Activated T-cell treated with anti-CD3 and anti-CD28 coated beads, Interleukin-2, amount 50 U/mL, for 4 hours (primary cell): Measurements from ENCODE around the gene LZIC. TPM values are rescaled to one million over a fixed set of nuclear protein-coding genes. Genes with fewer than 3 reads are reported as not detected.
A peak's percentile ranks its signal among the peaks of the same experiment; 100 is the strongest.

Source experiments
- ATAC-seq, 2 donors: fragments of 200-7000 bp; cut with Tn5 transposase; one replicate each; pipeline ENCODE4 v1.10.0; 2021
- DNase-seq: peaks from one replicate; pipeline ENCODE4 v3.0.0-alpha.2; 2020
- H3K27me3 Mint-ChIP-seq: one replicate; pipeline ENCODE4 v1.8.0; 2021; ENCODE audit warnings: low read depth, mixed read lengths
- H3K36me3 Mint-ChIP-seq: one replicate; pipeline ENCODE4 v1.8.0; 2022; ENCODE audit warnings: mixed read lengths; ENCODE audit not compliant: insufficient read depth
- H3K4me1 Mint-ChIP-seq: one replicate; pipeline ENCODE4 v1.8.0; 2021; ENCODE audit warnings: low read depth, mixed read lengths
- H3K4me3 Mint-ChIP-seq: one replicate; pipeline ENCODE4 v1.8.0; 2021; ENCODE audit warnings: mild to moderate bottlenecking, moderate library complexity, mixed read lengths
- H3K9me3 Mint-ChIP-seq: one replicate; pipeline ENCODE4 v1.8.0; 2021; ENCODE audit warnings: mixed read lengths
- total RNA-seq, 3 donors: library from RNA; stranded (reverse); gene quantifications; one replicate each; pipeline ENCODE4 v1.2.1, GENCODE V29; 2021

Gene LZIC
- total RNA-seq: 10 to 100 TPM; 31.4 to 35.5 (median 35.5) TPM

DNA sequence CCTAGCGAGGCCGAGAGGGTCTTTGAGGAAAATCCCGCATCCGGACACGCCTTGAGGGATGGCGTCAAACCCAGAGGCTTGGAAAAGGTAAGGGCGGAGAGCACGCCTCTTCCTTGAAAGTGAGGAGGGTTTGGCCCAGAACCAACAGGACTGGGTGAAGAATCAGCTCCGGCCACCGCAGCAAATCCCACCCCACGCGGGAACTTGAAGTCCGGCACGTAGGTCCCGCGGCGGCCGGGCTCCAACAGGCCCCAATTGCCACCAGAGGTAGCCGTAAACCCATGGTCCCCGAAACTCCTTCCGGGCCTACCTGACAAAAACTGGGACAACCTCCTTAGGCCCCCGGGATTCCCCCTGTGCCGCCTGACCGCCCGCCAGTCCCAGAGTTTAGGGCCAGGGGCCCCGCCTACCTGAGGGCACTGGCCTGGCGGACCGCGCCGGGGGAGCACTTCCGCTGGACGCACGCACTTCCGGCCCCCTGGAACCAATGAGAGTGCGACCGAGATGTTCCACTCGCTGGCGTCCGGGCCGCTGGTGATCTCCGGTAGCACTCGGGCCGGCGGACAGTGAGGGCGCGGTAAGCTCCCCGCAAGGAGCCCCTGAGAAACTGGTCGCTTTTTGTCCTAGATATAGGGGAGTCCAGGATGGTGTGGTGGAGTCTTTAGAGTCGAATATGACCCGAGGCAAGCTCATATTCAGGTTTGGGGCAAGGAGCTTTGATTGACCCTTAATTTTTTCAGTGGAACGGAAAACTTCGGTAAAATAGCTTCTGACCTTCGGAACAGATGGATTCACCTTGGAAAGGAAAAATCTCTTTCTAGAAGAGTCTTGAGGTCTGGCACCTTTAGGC, at the start of gene LZIC, which contains the start of gene NMNAT1:
LZIC (minus strand) TSS at position 453 of the 850 bp plus-strand sequence. CDS start 6,772 bp downstream, outside the sequence.
NMNAT1 (plus strand) TSS at position 537 of the 850 bp plus-strand sequence. CDS start 28,599 bp downstream, outside the sequence.
- no peaks in the 10 kb centered on the region for H3K9me3 Mint-ChIP-seq
- peaks cover 20% of the 10 kb centered on the region for H3K4me1 Mint-ChIP-seq
- no peaks in the 10 kb centered on the region for H3K27me3 Mint-ChIP-seq
- DNase-seq: peak; percentile 83
- peak within 1 kb of the TSS; percentile 99 for H3K4me3 Mint-ChIP-seq
- H3K36me3 Mint-ChIP-seq: peaks cover 15% of the 10 kb centered on the region
- peak; percentile 98 for ATAC-seq

DNA sequence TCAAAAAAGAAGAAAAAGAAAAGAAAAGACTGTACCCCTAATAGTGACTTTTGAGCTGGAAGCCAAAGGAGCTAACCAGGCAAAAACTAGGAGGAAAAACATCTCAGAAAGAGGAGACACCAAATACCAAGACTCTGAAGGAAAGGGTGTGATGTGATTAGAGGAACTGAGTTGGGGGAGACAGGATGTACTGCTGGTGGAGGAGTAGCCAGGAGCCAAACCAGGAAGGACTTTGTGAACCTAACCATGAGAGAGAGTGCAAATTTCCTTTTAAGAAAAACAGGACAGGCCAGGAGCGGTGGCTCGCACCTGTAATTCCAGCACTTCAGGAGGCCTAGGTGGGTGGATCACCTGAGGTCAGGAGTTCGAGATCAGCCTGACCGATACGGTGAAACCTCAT, 49.7 kb upstream of the LZIC start:
- Mint-ChIP-seq H3K4me3 (no peak overlapping the region), H3K9me3 (no peaks in the 10 kb centered on the region), H3K4me1 (peaks cover 5% of the 10 kb centered on the region), H3K27me3 (peaks cover 19% of the 10 kb centered on the region), H3K36me3 (no peaks in the 10 kb centered on the region)
- DNase-seq (no peak), ATAC-seq (no peak)

DNA sequence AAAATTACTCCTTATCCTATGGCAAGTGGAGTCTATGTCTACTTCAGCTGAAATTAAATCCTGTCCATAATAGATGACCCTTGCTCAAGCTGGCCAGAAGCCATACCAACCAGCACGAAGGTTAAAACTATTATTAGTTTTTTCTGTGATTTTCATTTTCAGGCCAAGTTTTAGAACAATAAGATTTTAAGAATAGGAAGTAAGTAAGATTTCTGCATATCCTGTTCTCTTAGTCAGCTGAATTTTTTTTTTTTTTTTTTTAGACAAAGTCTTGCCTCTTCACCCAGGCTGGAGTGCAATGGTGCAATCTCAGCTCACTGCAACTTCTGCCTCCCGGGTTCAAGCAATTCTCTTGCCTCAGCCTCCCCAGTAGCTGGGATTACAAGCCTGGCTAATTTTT, 47.8 kb upstream of the LZIC start:
- peaks cover 13% of the 10 kb centered on the region for H3K27me3 Mint-ChIP-seq
- H3K9me3 Mint-ChIP-seq: no peaks in the 10 kb centered on the region
- no peaks in the 10 kb centered on the region for H3K4me1 Mint-ChIP-seq
- DNase-seq: no peak
- no peak for ATAC-seq
- H3K4me3 Mint-ChIP-seq: no peak overlapping the region
- peaks cover 1% of the 10 kb centered on the region for H3K36me3 Mint-ChIP-seq

DNA sequence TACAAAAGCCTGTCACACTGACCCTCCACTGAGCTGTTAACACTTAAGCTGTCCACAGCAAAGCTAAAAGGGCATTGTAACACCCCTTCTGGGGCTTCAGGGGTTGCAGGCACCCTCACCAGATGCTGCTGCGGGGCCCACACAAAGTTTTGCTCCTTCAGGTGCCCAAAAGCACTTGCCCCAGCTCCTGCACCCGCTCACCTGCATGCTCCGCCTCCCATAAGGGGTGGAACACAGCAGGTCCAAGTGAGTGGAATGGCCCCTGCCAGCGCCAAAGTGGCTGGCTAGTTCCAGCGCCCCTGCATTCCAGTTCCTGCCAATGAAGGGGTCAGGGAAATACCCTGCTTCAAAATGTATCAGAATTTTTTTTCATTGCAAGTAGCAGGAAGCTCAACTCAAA, 46.6 kb upstream of the LZIC start:
- Mint-ChIP-seq H3K36me3 (peaks cover 1% of the 10 kb centered on the region), H3K4me3 (no peak overlapping the region), H3K27me3 (peaks cover 8% of the 10 kb centered on the region), H3K4me1 (no peaks in the 10 kb centered on the region), H3K9me3 (no peaks in the 10 kb centered on the region)
- ATAC-seq (no peak), DNase-seq (no peak)

DNA sequence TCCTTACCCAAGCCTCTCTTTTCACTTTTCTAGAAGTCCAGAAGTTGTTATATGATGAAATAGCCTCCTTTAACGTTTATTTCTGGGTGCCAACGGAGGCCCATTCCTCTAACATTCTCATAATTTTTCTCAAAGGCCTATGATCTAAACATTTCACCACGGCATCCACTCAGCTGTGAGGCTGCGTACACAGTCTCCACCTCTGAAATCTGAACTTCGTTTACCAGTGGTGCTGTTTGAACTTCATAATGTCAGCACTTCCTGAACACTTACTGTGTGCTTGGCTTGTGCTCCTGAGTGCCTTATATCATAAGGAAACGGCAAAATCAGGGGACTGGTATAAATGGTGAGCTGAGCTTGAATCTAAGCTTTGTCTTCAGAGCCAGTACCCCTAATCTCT, 41.8 kb upstream of the LZIC start:
- Mint-ChIP-seq H3K9me3 (no peaks in the 10 kb centered on the region), H3K4me3 (no peak overlapping the region), H3K27me3 (no peaks in the 10 kb centered on the region), H3K36me3 (peaks cover 5% of the 10 kb centered on the region), H3K4me1 (no peaks in the 10 kb centered on the region)
- DNase-seq (no peak), ATAC-seq (no peak)

DNA sequence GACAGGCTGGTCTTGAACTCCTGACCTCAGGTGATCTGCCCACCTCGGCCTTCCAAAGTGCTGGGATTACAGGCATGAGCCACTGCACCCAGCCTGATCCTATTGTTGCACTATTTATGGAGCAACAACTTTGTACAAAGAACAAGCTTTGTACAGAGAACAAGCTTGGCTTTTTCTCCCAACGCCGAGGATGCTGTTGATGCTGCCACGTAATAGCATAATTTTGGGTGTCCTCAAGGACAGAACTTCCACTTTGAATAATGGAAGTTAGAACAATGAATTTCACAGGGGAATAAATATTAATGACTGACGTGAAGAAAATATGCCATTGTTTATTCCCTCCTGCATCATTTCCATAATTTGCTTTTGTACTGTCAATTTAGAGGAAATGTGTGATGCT, 41.1 kb upstream of the LZIC start:
- no peaks in the 10 kb centered on the region for H3K9me3 Mint-ChIP-seq
- no peak for DNase-seq
- H3K36me3 Mint-ChIP-seq: peaks cover 5% of the 10 kb centered on the region
- no peak overlapping the region for H3K4me3 Mint-ChIP-seq
- no peak for ATAC-seq
- no peaks in the 10 kb centered on the region for H3K27me3 Mint-ChIP-seq
- no peaks in the 10 kb centered on the region for H3K4me1 Mint-ChIP-seq

DNA sequence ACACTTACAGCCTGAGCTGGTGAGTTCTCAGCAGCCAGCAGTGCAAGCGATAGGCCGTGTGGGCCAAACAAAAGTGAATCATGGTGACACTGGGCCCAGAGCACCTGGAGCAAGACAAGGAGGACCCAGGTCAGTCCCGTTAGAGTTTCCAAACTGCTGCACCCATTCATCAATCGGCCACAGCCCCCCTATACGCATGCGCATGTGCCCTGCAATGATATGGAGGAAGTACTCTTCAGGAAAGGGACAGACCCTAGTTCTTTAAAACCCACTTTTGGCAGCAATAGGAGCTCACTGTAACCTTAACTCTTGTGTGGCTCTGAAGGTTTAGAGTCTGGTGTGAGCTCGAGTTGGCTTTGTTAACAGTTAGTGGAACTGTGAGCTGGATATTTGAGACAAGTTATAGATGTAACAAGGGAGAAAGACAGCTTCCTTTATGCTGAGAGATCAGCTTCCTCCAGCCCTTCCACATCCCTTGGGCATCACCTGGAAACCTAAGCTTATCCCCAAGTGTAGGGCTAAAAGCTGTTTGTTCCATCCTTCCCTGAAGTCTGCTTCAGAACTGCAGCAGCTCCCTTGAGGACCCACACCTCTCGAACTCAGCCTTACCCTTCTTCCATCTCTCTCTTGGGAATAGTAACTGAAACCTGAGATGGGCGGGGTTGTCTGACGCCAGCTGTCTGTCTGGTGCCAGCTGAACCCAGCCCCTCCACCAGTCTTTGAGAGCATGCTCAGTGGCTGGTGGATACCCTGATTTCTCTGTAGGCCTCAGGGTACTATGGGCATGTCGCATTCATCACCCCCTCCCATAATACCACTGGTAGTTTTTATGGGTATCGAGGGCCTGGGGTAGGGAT, 17.7 kb upstream of the LZIC start:
- ATAC-seq (no peak), DNase-seq (no peak)
- Mint-ChIP-seq H3K4me1 (no peaks in the 10 kb centered on the region), H3K36me3 (no peaks in the 10 kb centered on the region), H3K4me3 (no peak overlapping the region), H3K9me3 (no peaks in the 10 kb centered on the region), H3K27me3 (no peaks in the 10 kb centered on the region)

DNA sequence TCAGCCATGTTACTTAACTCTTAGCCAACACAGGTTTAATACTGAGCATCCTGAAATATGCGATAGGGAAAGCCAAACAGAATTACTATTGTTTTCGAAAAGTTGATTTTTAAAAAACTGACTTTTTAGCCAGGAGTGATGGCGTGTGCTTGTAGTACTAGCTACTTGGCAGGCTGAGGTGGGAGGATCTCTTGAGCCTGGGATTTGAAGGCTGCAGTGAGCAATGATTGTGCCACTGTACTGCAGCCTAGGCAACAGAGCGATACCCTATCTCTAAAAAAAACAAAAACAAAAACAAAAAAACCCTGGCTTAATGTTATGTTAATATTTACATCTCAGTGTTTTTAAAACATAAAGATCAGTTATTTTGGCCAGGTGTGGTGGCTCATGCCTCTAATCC, 16.8 kb upstream of the LZIC start:
- H3K4me1 Mint-ChIP-seq: no peaks in the 10 kb centered on the region
- H3K9me3 Mint-ChIP-seq: no peaks in the 10 kb centered on the region
- DNase-seq (no peak), ATAC-seq (no peak)
- H3K27me3 Mint-ChIP-seq: no peaks in the 10 kb centered on the region
- H3K36me3 Mint-ChIP-seq: no peaks in the 10 kb centered on the region
- no peak overlapping the region for H3K4me3 Mint-ChIP-seq

DNA sequence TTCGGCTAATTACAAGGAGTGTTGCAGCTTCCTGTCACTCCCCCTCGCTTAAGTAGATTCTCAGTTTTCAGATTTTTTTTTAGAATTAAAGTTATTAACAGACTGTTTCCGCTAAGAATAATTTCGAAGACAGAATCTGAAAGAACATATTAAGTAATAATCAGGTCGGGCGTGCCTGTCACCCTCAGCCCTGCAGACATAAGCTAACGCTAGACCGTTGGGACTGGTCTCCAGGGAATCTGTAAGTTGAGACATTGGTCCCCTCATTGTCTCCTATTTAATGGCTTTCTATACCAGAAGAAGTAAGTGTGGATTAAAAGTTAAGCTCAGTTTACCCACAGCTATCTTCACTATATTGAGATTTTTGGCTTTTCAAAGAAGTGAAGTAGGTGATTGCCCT, 14.5 kb upstream of the LZIC start:
- ATAC-seq (no peak), DNase-seq (no peak)
- Mint-ChIP-seq H3K4me1 (no peaks in the 10 kb centered on the region), H3K4me3 (no peak overlapping the region), H3K9me3 (no peaks in the 10 kb centered on the region), H3K36me3 (no peaks in the 10 kb centered on the region), H3K27me3 (no peaks in the 10 kb centered on the region)

DNA sequence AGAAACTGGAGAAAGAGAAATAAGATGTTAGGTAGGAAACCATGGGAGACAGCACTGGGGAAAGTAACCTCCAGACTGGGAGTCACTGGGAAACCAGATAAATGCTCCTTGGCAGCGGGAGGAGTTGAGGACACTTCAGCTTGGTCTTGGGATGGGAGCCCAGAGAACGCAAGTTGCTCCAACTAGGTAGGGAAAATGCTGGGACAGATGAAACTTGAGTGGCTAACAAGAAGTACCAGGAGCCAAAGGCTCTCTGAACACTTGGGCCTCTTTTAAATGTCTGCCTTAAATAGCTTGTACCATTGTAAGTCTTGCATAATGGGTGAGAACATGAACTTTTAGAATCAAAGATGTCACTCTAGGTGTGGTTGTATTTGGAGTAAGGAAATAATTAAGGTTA, 3.1 kb upstream of the LZIC start:
- H3K9me3 Mint-ChIP-seq: no peaks in the 10 kb centered on the region
- DNase-seq (no peak), ATAC-seq (no peak)
- no peaks in the 10 kb centered on the region for H3K27me3 Mint-ChIP-seq
- H3K36me3 Mint-ChIP-seq: peaks cover 10% of the 10 kb centered on the region
- H3K4me1 Mint-ChIP-seq: peaks cover 27% of the 10 kb centered on the region
- no peak overlapping the region for H3K4me3 Mint-ChIP-seq

DNA sequence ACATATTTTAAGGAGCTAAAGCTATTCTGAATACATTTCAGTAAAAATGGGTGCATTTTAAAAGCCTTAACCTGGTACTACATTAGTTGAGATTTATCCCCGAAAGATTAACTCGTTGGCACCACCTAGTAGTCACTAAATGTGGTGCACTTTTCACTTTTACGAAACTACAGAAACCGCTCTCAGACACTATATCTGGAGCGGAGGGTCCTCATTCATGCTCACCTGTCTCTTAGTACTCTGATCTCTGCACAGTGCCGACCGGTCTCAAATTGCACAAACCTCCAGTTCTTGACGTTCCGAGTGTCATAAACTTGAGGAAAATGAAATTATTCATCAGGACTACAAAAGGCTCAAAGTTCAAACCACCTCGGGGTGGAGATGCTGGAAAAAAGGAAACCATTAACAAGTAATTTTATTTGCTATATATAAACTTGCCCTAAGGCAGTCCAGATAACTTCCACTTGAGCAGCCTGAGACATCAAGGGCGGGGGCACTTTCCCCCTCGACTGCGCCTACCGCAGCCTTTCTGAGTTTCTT, 722 bp downstream of the LZIC start:
- Mint-ChIP-seq H3K27me3 (no peaks in the 10 kb centered on the region), H3K4me1 (peaks cover 20% of the 10 kb centered on the region), H3K9me3 (no peaks in the 10 kb centered on the region), H3K36me3 (peaks cover 13% of the 10 kb centered on the region), H3K4me3 (peak overlapping the region; percentile 99)
- DNase-seq (no peak), ATAC-seq (peak; percentile 38 to 46)

DNA sequence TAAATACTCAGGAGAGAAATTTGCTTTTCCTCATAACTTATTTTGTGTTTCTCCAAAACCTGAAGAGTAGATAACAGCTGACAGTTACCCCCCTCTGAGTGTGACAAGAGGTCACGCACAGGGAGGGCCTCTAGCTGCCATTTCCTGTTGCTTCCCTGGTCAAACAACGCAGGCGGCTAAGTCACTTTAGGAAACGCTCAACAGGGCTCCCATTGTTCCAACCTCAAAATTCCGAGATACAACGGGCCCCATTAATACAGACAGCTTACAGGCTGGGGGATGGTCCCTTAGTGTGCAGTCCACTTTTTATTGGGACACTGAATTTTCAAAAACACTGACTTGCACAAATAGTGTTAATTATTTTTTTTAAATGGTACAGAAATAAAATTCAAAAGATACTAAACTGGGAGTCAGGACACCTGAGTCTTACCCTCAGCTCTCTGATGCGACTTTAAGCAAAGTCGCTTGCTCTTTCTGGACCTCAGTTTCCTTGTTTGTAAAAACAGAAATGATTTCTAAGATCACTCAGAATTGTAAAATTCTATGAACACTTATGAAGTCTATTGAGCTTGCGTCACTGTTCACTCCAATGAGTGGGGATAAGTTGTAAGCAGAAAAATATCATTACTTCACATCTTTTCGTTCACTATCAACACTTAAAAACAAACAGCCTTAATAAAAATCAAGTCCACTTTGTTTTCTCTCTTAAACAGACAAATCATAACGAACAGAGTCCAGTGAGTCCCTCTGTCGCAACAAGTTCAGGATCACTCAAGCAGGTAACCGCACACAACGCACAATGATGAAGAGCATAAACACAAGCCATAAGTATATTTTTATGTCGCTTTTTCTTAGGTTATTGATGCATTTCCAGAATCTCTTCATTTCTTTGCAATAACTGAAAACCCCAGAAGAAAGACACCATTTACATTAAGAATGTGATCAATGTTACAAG, 13.5 kb downstream of the LZIC start:
- DNase-seq (no peak), ATAC-seq (no peak)
- H3K36me3 Mint-ChIP-seq: peaks cover 19% of the 10 kb centered on the region

DNA sequence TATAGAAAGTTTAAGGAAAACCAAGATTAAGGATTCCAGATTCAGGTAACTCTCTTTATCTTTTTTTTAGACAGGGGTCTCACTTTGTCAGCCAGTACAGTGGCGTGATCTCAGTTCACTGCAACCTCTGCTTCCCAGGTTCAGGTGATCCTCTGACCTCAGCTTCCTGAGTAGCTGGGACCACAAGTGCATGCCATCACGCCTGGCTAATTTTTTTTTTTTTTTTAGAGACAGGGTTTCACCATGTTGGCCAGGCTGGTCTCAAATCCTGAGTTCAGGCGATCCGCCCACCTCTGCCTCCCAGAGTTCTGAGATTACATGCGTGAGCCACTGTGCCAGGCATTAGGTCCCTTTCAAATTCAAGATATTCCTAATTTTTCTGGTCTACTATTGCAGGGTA, 15.9 kb downstream of the LZIC start:
- Mint-ChIP-seq H3K9me3 (no peaks in the 10 kb centered on the region), H3K36me3 (peaks cover 10% of the 10 kb centered on the region), H3K27me3 (no peaks in the 10 kb centered on the region), H3K4me1 (no peaks in the 10 kb centered on the region), H3K4me3 (no peak overlapping the region)
- DNase-seq (no peak), ATAC-seq (no peak)

More for the DNA sequence above, 13.5 kb downstream of the LZIC start:
- H3K4me3 Mint-ChIP-seq: no peak overlapping the region
- no peaks in the 10 kb centered on the region for H3K9me3 Mint-ChIP-seq
- H3K4me1 Mint-ChIP-seq: no peaks in the 10 kb centered on the region
- H3K27me3 Mint-ChIP-seq: no peaks in the 10 kb centered on the region
